GM10248 (cell line): ENCODE results near the gene SWI5.

Experiments used
- CTCF ChIA-PET: fragments of 300-600 bp; sonication (Branson Sonifier 250); formaldehyde crosslinking; extraction: SDS; loops from one replicate; lab custom pipeline; 2021; ENCODE audit warnings: antibody characterized with exemption; lab: Yijun Ruan, JAX
- POLR2A ChIA-PET: fragments of 350-650 bp; sonication (Branson Sonifier 250); formaldehyde crosslinking; extraction: SDS; loops from one replicate; lab custom pipeline; 2020; ENCODE audit warnings: antibody characterized with exemption; lab: Yijun Ruan, JAX
- DNase-seq: peaks from one replicate; pipeline ENCODE4 v3.0.0; 2012; ENCODE audit errors: extremely low spot score
- CTCF ChIP-seq: IDR thresholded peaks from 2 replicates; pipeline ENCODE4 v1.5.1; 2012; ENCODE audit warnings: mild to moderate bottlenecking, low read depth; ENCODE audit errors: extremely low read depth, missing control alignments, control extremely low read depth

SWI5 gene

GRCh38 chr9:128242124-128242523, 34.0 kb upstream of the SWI5 start:
- ChIA-PET CTCF (interaction anchor here (1.4 to 2.4 kb wide), 3 partner anchors 13 to 120 kb away, joined by 4 to 8 read pairs (median 5); no protein-coding TSS in a partner anchor), POLR2A (no interaction called here)
- TF ChIP-seq CTCF: no peak
- no peak for DNase-seq

GRCh38 chr9:128242828-128243214, 33.3 kb upstream of the SWI5 start:
- ChIA-PET POLR2A (no interaction called here), CTCF (interaction anchor here (1.0 kb wide), 1 partner anchor 52 kb away, joined by 3 read pairs; the partner anchor contains the start of gene CIZ1)
- TF ChIP-seq CTCF: no peak
- no peak for DNase-seq

GRCh38 chr9:128243215-128244018, 32.7 kb upstream of the SWI5 start:
- POLR2A ChIA-PET: no interaction called here
- no peak for DNase-seq
- CTCF ChIA-PET: interaction anchor here (1.0 kb wide), 1 partner anchor 52 kb away, joined by 3 read pairs; the partner anchor contains the start of gene CIZ1
- no peak for TF ChIP-seq CTCF

GRCh38 chr9:128244091-128244836, 31.8 kb upstream of the SWI5 start:
- no peak for DNase-seq
- ChIA-PET POLR2A (no interaction called here), CTCF (no interaction called here)
- TF ChIP-seq CTCF: no peak

GRCh38 chr9:128244837-128245231, 31.2 kb upstream of the SWI5 start:
- no peak for TF ChIP-seq CTCF
- CTCF ChIA-PET: interaction anchor here (0.9 kb wide), 1 partner anchor 118 kb away, joined by 3 read pairs; no protein-coding TSS in a partner anchor
- DNase-seq: no peak
- POLR2A ChIA-PET: no interaction called here

GRCh38 chr9:128245421-128246151, 30.5 kb upstream of the SWI5 start:
- CTCF ChIA-PET: interaction anchor here (0.9 to 1.7 kb wide), 2 partner anchors 9 to 117 kb away, joined by 3 to 5 read pairs; no protein-coding TSS in a partner anchor
- POLR2A ChIA-PET: no interaction called here
- no peak for TF ChIP-seq CTCF
- DNase-seq: no peak
